AG04450 (cell line): ENCODE measurements around the gene FHIT. TPM values are rescaled to one million over a fixed set of nuclear protein-coding genes. Genes with fewer than 3 reads are reported as not detected.

Source experiments
- CTCF ChIA-PET: fragments of 300-600, 350-600 bp; formaldehyde crosslinking; extraction: SDS; loops from one replicate; lab custom pipeline; 2022; ENCODE audit warnings: antibody characterized with exemption, inconsistent platforms; lab: Charles Lee
- POLR2A ChIA-PET: fragments of 350-600 bp; formaldehyde crosslinking; extraction: SDS; loops from one replicate; lab custom pipeline; 2021; ENCODE audit warnings: antibody characterized with exemption, inconsistent platforms; lab: Yijun Ruan, JAX
- DNase-seq: peaks from one replicate; pipeline ENCODE4 v3.0.0-alpha.2; 2011; ENCODE audit warnings: low read depth, low spot score
- H3K27ac ChIP-seq: one replicate; pipeline ENCODE4 v1.5.1; 2012; ENCODE audit warnings: low read depth, low read length, control low read depth
- H3K27me3 ChIP-seq: one replicate; pipeline ENCODE4 v1.6.0; 2012; ENCODE audit warnings: low read length; ENCODE audit not compliant: control insufficient read depth, insufficient read depth
- H3K4me3 ChIP-seq: 2 replicates; pipeline ENCODE4 v1.5.1; 2011; ENCODE audit warnings: mild to moderate bottlenecking, low read depth, low read length, control low read depth
- H3K9me3 ChIP-seq: 2 replicates; pipeline ENCODE4 v1.5.1; 2012; ENCODE audit warnings: low read length; ENCODE audit not compliant: control insufficient read depth, insufficient read depth
- CTCF ChIP-seq: IDR thresholded peaks from 2 replicates; pipeline ENCODE4 v1.5.1; 2011; ENCODE audit warnings: low read depth, low read length, control low read depth, inconsistent platforms
- polyA plus RNA-seq: library from polyadenylated mRNA; depleted of rRNA; stranded (reverse); fragments of >200 nt; gene quantifications from 2 replicates; pipeline ENCODE4 v1.2.3, GENCODE V29; 2011

The FHIT gene
- polyA plus RNA-seq, 1 experiment: 0.17 TPM

DNA sequence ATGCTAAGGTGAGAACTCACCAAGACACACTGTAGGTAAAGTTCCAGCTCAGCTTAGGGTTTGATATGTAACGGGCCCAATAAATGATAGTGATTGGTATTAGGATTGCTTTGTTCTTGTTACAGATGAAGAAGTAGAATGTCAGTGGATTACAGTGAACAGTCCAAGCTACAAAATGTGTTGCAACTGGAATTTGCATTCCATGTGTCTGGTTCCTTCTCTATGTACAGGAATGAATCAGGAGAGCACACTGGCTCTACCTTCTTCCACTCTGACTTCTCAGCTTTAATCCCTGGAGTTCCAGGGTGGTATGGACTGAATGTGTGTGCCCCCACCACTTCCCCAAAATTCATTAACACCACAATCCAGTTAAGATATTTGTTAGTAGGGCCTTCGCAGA lies 1471.0 kb downstream of the FHIT start:
- Histone ChIP-seq H3K27ac (no peak overlapping the region), H3K9me3 (no peaks in the 10 kb centered on the region), H3K27me3 (no peaks in the 10 kb centered on the region), H3K4me3 (no peak overlapping the region)
- no peak for TF ChIP-seq CTCF
- ChIA-PET CTCF (interaction anchor here (2.2 kb wide), 1 partner anchor 78 kb away, joined by 7 read pairs; no protein-coding TSS in a partner anchor), POLR2A (no interaction called here)
- no peak for DNase-seq

DNA sequence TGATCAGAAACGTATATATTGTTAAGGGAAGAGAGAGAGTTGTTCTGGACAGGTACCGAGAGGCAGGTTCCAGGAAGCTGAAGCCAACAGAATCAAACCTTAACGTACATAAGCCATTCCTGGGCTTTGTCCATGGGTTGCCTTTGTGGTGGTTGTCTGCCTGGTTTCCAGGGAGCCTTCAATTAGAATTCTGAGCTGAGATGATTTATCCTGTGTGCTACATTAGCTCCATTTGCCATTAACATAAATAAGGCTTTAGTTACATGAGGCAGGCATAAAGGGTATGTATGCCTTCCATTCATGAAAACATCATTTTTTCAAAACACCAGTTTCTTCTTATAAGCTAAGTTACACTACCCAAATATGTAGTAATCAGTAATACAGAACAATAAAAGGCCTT lies 1472.0 kb downstream of the FHIT start:
- CTCF ChIA-PET: interaction anchor here (2.2 kb wide), 1 partner anchor 79 kb away, joined by 7 read pairs; no protein-coding TSS in a partner anchor
- no peak overlapping the region for H3K4me3 ChIP-seq
- TF ChIP-seq CTCF: no peak
- no peaks in the 10 kb centered on the region for H3K27me3 ChIP-seq
- POLR2A ChIA-PET: no interaction called here
- no peak overlapping the region for H3K27ac ChIP-seq
- no peaks in the 10 kb centered on the region for H3K9me3 ChIP-seq
- no peak for DNase-seq

DNA sequence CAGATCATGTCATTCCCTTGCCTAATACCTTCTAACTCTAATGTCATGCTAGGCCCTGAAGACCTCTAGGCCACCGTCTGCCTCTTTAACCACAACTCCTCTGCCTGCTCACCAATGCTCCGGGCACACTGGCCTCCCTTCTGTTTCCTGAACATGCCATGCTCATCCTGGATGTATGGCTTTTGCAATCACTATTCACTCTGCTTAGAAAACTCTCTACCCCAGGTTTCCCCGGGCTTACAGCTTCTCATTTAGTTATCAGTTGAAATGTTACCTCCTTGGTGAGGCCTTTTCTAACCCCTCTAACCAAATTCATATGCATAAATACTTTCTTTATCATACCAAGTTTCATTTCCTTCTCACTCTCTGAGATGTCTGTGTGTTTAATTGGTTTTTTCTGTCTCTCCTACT lies 1473.6 kb downstream of the FHIT start:
- H3K9me3 ChIP-seq: no peaks in the 10 kb centered on the region
- H3K4me3 ChIP-seq: no peak overlapping the region
- DNase-seq: no peak
- TF ChIP-seq CTCF: no peak
- POLR2A ChIA-PET: no interaction called here
- CTCF ChIA-PET: no interaction called here
- no peaks in the 10 kb centered on the region for H3K27me3 ChIP-seq
- no peak overlapping the region for H3K27ac ChIP-seq

DNA sequence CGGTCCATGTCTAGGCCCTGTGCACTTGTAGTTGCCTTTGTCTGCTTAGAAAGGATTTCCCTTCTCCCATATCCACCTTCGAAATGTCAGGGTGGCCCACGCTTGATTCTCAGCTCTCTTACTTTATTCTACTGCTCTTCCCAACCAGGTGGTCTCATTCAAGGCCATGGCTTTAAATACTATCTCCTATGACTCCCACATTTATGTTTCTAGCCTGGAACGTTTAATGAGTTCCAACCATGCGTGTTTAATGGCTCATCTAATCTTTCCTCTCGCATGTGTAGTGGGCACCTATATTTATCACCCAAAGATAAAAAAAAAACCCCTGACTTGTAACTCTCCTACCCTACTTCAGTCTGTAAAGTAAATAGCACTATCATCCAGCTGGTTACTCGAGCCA lies 1474.2 kb downstream of the FHIT start:
- POLR2A ChIA-PET: no interaction called here
- no peak for TF ChIP-seq CTCF
- Histone ChIP-seq H3K4me3 (no peak overlapping the region), H3K9me3 (no peaks in the 10 kb centered on the region), H3K27ac (no peak overlapping the region), H3K27me3 (no peaks in the 10 kb centered on the region)
- DNase-seq: no peak
- CTCF ChIA-PET: no interaction called here

DNA sequence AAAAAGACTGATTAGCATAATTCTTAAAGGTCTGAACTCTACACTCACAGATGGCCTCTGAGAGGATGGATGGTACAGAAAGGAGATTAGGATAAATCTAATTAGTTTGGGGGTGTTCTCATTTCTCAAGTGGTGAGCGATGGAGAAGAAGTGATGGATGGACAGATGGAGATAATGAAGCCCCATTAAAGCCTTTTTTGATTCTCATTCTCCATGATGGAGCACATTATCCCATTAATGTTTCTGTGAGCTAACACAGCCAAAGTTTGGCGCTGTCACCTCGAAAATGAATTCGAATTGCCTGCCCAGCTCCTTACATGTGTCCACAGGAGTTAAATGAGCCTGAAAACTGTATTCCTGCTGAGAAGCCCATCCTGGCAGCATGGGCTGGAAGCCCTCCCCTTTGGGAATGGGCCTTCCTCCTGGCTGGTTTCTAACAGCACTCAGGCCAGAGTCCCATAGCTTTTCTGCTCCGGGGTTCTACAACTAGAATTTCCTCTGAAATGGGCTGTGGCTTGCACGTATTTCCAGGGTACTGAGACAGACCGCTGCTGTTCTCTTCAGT lies 1475.4 kb downstream of the FHIT start:
- Histone ChIP-seq H3K9me3 (no peaks in the 10 kb centered on the region), H3K27me3 (no peaks in the 10 kb centered on the region), H3K4me3 (no peak overlapping the region), H3K27ac (no peak overlapping the region)
- ChIA-PET POLR2A (no interaction called here), CTCF (interaction anchor here (1.3 kb wide), 1 partner anchor 34 kb away, joined by 4 read pairs; no protein-coding TSS in a partner anchor)
- TF ChIP-seq CTCF: no peak
- no peak for DNase-seq
